Tibial nerve (tissue), 3 donors: ENCODE data around the gene CRYGS.

Experiments used
- CTCF ChIP-seq, 5 experiments: fragments of 200-600 bp in 3 of 5; fragments of 450-650 bp in 2 of 5; sonication (generic) in 3 of 5; IDR thresholded peaks; one replicate each; pipeline ENCODE4 v1.5.1; 2016 to 2019; ENCODE audit warnings: antibody characterized with exemption in 5 of 5, mild to moderate bottlenecking in 3 of 5, moderate library complexity in 2 of 5
- POLR2A ChIP-seq, 2 donors: fragments of 450-650 bp; IDR thresholded peaks; one replicate each; pipeline ENCODE4 v1.6.1; 2017; ENCODE audit warnings: antibody characterized with exemption in 2 of 2, mild to moderate bottlenecking in 2 of 2, moderate library complexity in 2 of 2

GRCh38 chr3:186593862-186594261, 49.7 kb upstream of the CRYGS start:
- TF ChIP-seq POLR2A (IDR thresholded peaks at IDR 0.05) (no peak), CTCF (IDR thresholded peaks at IDR 0.05) (no peak)
